HG02763 (cell line): ENCODE data around the gene GBP1.
"Not testable (repeated sequence)": the region's sequence is repeated elsewhere in the genome, so short reads cannot be mapped to it uniquely, and the experiment has no call there.

ENCODE experiments used
- ATAC-seq: cut with Tn5 transposase; IDR thresholded peaks from one replicate; pipeline ENCODE4 v1.9.1; 2021; ENCODE audit warnings: mild to moderate bottlenecking, moderate library complexity; ENCODE audit not compliant: unreplicated experiment

The GBP1 gene

DNA sequence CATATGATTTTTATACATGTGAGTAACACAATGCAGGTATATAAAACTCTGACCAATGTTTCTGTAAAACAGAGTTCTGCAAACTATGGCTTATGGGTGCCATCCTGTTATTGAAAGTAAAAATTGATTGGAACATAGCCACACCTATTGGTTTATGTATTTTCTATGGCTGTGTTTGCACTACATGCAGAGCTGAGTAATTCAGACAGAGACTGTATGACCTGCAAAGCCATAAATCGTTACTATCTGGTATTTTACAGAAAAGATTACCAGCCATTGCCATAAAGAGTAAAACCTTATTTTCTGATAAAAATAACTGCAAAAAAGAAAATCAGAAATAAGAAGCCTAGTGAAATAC is 13.1 kb downstream of the GBP1 start:
- no peak for ATAC-seq

GRCh38 chr1:89051300-89051954 is 13.6 kb downstream of the GBP1 start:
- no peak for ATAC-seq

GRCh38 chr1:89050649-89051033 is 14.4 kb downstream of the GBP1 start:
- ATAC-seq = no peak

DNA sequence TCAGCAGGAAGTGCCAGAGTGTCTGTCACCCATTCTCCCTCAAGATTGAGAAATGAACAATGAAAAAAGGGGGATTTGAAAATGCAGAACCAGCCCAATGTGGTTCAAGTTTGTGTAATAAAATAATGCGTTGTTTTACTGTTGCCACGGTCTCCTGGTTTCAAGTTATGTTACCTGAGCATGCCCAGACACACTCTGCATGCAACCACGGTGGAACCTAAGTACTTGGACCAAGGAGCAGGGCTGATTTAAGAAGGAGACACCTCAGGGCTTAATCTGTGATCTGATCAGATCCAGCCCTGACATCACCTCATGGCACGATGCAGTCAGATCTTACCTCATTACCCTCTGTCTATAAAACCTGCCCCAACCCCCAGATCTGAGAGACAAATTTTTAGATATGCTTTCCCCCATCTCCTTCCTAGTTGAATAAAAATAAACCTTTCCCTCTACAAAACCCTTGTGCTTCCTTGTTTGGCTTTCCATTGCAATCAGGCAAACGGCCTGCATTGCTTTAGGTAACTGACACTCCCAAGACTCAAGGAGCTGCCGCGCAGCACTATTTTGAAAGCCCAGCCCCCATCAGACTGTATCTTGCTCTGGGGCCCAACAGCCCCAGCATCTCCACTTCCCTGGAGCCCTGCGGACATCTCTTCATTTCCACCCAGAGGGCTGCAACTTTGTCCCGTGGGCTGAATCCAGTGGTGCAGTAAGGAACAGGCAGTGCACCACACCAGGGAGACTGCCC is 14.9 kb downstream of the GBP1 start:
- not testable (repeated sequence) for ATAC-seq

- not testable (repeated sequence) for ATAC-seq
Observed at GRCh38 chr1:89049187-89049586, 15.8 kb downstream of the GBP1 start.

DNA sequence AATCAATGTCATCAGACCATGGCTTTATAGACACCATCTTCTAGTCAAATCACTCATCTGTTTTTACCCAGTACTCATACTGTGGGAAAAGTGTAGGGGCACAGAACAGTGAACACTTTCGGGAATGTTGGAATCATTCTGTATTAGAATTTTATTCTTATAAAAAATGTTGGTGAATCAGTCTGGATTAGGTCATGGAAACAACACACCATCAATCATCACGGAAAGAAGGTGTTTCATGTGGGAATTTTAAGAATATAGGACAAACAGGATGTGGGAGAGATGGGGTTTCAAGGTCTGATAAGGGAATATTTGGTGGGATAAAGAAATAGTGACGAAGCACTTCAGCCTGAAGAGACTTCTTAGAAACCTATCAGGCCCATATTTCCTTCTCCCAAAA is 17.3 kb downstream of the GBP1 start:
- ATAC-seq = no peak

DNA sequence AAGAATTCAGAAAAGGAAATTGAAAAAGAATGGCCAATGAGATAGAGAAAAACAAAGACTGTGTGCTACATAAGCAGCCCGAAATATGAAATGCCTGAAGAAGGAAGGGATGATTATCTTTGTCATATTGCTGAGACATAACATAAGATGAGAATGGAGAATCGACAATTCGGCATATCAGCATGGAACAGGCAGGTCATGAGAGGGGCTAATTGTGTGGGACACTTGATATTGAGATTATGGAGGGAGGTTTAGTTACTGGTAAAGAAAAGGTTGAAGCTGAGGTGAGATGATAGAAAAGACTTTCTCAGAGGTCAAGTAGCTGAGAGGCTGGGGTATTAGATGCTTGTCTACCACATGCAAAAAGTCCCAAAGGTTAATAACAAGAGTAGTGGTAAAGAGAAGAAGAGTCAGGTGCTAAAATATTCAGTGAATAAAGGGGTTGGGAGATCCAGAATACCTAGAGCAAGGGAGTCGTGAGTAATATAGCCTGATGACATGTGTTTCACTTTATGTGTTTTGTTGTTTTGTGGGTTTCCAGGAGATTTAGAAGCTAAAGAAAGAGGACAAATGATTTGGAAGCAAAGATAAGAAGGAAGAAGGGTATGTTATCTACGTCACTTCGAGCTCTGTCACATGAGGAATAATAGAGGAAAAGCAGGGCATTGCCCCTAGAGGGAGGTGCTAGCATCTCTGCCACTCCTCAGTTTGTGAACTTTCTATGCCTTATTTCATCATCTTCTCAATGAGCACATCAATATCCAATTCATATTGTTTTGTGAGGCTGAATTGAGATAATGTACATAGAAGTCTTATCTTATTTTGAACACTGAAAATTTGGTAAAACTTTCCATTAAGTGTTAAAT is 18.5 kb downstream of the GBP1 start:
- not testable (repeated sequence) for ATAC-seq

GRCh38 chr1:89044970-89045721 is 19.9 kb downstream of the GBP1 start:
- no peak for ATAC-seq

GRCh38 chr1:89043940-89044339 is 21.1 kb downstream of the GBP1 start:
- no peak for ATAC-seq

DNA sequence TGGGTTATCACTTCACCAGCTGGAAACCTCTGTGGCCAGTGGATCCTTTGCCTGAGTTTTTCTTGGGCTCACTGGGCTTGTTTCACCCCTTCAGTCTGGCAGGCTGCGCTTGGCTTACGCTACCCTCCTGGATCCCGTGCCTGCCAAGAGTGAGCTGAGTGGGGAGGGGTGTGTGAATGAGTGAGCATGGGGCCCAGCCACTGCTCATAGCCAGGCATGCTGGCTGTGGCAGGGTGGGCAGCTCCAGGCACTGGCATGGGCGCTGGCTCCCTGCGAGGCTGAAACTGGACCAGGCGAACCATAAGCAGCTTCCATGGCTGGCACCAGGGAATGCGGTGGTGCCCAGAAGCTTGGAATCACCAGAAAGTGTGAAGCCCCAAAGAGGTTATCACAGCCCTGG is 22.5 kb downstream of the GBP1 start:
- ATAC-seq = no peak

DNA sequence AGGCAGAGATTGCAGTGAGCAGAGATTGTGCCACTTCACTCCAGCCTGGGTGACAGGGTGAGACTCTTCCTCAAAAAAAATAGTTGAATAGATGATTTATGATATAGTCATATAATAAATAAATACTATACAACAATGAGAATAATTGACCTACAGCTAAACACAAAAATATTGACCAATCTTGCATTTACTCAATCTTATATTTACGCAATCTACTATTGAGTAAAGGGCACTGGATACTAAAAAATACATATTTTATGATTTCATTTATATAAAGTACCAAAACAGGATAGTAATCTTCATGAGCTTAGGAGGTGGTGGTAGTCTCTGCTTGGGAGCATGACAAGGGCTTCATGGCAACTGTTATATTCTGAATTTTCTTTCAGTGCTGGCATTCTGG is 23.3 kb downstream of the GBP1 start:
- no peak for ATAC-seq

GRCh38 chr1:89041119-89041641 is 23.8 kb downstream of the GBP1 start:
- ATAC-seq = peak; percentile 91

DNA sequence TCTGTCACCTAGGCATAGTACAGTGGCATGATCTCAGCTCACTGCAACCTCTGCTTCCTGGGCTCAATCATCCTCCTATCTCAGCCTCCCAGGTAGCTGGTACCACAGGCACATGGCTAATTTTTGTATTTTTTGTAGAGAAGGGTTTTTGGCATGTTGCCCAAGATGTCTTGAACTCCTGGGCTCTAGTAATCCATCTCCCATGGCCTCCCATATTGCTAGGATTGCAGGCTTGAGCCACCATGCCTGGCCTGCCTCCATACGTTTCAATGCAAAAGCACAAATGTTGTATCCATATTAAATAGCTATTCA is 24.7 kb downstream of the GBP1 start:
- no peak for ATAC-seq

GRCh38 chr1:89037186-89037585 is 27.8 kb downstream of the GBP1 start:
- ATAC-seq = no peak

DNA sequence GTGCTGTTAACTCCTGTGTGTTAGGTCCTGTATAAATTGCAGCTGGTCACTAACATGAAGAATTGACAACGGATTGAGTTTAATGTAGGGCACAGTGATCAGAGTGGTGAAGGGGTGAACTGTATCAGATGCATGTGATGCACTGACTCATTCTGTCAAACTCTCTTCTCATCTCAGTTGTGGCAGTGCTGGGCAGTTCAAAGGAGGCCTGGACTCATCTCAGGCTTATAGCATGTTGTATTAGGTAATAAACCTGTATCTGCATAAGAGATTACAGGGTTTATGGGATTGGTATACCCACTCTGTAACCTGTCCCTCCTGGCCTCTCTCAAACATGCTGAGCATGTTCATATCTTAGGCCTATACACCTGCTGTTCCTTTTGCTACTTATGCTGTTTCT is 29.9 kb downstream of the GBP1 start:
- ATAC-seq = no peak

- not testable (repeated sequence) for ATAC-seq
Observed at GRCh38 chr1:89034004-89034403, 31.0 kb downstream of the GBP1 start.

GRCh38 chr1:89029051-89029450 is 36.0 kb downstream of the GBP1 start:
- ATAC-seq = not testable (repeated sequence)

DNA sequence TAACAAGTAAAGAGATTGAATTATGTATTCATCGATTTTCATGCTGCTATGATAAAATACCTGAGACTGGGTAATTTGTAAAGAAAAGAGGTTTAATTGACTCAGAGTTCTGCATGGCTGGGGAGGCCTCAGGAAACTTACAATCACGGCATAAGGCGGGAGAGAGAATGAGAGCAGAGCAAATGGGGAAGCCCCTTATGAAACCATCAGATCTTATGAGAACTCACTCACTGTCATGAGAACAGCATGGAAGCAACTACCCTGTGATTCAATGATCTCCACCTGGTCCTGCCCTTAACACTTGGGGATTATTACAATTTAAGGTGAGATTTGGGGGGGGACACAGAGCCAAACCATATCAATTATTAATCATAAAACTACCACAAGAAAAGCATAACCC is 39.1 kb downstream of the GBP1 start:
- ATAC-seq = no peak

DNA sequence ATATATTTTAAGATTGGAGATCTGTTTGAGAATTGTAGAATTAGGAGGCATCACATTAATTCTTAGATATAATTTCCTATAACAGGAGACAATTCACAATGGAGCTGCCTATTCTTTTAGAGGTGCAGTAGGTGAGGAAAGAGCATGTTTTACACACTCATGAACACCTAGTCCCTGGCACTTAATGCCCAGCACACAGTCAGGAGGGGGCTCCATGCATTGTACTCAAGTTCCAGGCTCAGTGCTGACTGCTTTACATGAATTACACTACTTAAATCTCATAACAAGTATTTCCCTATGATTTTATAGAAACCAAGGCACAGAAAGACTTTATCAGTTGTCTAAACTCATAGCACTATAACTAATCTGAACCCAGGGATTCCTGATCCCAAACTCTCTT is 42.0 kb downstream of the GBP1 start:
- no peak for ATAC-seq

DNA sequence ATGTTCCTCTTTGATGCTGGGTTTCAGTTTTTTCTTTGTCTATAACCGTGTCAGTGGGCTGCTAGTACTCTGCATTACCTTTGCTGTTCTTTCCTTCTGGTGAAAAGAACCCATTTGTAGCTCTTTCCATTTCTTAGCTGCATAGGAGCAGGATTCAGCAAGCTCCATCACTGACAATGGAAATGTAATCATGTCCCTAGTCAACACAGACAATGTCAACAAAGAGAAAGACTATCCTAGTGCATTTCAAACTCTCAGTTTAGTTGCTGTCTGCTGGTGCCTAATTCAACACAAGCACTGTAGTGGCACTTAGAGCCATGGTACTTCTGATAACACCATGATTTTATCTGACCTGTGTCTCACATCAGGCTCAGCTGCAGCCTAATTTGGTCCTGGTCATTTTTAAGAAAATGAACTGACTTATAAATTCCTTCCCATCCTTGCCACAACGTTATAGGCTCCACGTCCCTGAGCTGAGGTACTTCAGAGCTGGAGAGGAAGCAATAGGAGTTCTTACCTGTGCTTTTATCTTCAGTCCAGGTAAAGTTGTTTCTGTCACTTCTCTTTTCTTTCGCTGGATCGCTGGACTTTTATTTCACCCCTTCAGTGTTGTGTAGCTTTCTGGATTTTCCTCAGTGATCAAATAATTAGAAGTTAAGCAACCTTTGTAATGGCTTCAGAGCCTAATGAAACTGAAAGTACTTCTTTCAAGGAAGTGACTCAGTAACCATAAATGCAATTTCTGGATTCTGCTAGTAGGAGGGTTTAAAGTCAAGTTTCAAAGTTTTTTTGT is 42.6 kb downstream of the GBP1 start, which contains the start of gene GBP3:
Gene GBP3 (minus strand): TSS at position 700 of the 793 bp plus-strand sequence. CDS start 2,145 bp downstream, outside the sequence.
- ATAC-seq = peak; percentile 74
